Vagina (tissue), 2 donors: Measurements from ENCODE around the gene PPP1R12C.

Source experiments
- POLR2A ChIP-seq, 2 donors: fragments of 450-650 bp; IDR thresholded peaks; one replicate each; pipeline ENCODE4 v1.6.1; 2017; ENCODE audit warnings: antibody characterized with exemption in 2 of 2, mild to moderate bottlenecking in 2 of 2, moderate library complexity in 2 of 2
- TF ChIP-seq, protein P1 (sequence below), 3 experiments: fragments of 450-650 bp in 2 of 3; fragments of 200-600 bp in 1 of 3; sonication (generic) in 1 of 3; IDR thresholded peaks; one replicate each; pipeline ENCODE4 v1.5.1; 2017 to 2019; ENCODE audit warnings: antibody characterized with exemption in 3 of 3, mild to moderate bottlenecking in 2 of 3, moderate library complexity in 2 of 3

DNA sequence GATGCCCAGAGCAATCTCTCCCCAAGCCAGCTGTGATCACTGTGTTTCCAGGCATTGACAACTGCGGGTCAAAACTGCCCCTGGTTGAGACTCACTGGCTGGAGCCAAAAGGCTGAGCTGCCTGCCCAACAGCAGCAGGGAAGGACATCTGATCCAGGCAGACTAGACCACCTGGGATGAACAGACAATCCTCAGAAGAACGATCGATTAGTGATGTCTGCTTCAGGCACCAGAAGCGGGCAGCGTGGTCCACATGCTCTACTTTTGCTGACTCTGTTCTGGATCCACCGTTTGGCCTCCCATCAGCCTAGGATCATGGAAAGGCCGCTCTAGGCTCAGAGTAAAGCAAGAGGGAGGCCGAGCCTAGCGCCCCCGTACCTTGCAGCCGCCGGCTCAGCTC, 69.5 kb downstream of the PPP1R12C start:
- TF ChIP-seq, protein P1, sequence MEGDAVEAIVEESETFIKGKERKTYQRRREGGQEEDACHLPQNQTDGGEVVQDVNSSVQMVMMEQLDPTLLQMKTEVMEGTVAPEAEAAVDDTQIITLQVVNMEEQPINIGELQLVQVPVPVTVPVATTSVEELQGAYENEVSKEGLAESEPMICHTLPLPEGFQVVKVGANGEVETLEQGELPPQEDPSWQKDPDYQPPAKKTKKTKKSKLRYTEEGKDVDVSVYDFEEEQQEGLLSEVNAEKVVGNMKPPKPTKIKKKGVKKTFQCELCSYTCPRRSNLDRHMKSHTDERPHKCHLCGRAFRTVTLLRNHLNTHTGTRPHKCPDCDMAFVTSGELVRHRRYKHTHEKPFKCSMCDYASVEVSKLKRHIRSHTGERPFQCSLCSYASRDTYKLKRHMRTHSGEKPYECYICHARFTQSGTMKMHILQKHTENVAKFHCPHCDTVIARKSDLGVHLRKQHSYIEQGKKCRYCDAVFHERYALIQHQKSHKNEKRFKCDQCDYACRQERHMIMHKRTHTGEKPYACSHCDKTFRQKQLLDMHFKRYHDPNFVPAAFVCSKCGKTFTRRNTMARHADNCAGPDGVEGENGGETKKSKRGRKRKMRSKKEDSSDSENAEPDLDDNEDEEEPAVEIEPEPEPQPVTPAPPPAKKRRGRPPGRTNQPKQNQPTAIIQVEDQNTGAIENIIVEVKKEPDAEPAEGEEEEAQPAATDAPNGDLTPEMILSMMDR (IDR thresholded peaks at IDR 0.05): no peak
- no peak for TF ChIP-seq POLR2A (IDR thresholded peaks at IDR 0.05)
